HG03457 (cell line): ENCODE measurements around the gene BPIFB3.

ENCODE experiments used
- ATAC-seq: cut with Tn5 transposase; IDR thresholded peaks from one replicate; pipeline ENCODE4 v1.9.1; 2021; ENCODE audit warnings: moderate number of reproducible peaks; ENCODE audit not compliant: unreplicated experiment

The BPIFB3 gene

GRCh38 chr20:33059741-33060390 lies 6.2 kb downstream of the BPIFB3 start:
- no peak for ATAC-seq

DNA sequence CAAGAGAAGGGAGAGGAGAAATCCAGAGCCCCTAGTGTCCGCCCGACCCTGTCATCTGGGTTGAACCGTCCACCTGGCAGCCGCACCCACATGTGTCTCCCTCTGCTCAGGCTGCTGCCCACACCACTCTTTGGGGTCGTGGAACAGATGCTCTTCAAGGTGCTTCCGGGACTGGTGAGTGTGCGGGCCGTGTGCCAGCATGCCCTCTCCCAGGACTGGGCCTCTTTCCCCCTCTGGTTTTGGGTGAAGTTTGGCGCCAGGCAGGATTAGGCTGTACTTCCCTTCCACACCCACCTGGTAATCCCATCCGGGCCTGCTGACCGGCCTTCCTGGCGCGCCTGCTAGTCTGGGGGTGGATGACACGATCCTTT lies 7.9 kb downstream of the BPIFB3 start:
- no peak for ATAC-seq

DNA sequence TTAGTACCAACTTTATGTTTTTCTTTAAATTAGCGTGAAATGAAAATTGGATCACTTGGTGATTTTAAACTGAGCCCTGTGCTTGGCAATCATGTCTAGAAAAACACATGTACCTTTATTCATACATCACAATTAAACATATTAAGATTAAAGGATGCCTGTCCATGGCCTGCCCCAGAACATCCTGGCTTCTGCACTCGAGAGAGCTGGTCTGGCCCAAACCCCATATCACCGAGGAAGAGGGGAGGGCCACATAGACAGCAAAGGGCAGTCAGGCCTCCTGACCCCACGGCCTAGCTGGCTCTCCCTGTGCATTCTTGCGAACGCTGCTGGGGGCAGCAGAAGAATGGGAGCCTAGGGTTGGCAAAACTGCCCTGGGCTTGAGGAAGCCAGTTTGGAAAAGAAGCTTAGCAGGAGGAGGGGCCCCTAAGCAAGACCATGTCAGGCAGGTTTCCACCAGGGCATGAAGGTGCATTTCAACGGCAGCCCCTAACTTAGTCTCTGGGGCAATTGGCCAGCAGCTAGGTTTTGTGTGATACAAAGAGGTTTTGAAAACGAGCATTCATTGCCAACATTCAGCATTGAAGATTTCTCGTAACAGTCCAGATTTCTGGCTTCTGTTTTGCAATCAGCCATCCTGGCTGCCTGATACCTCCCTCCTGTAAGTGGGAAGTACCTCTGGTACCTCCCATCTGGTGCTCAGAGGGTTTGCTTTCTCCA lies 8.6 kb downstream of the BPIFB3 start:
- ATAC-seq = no peak

- no peak for ATAC-seq
Observed at GRCh38 chr20:33062825-33063149, 9.1 kb downstream of the BPIFB3 start.

DNA sequence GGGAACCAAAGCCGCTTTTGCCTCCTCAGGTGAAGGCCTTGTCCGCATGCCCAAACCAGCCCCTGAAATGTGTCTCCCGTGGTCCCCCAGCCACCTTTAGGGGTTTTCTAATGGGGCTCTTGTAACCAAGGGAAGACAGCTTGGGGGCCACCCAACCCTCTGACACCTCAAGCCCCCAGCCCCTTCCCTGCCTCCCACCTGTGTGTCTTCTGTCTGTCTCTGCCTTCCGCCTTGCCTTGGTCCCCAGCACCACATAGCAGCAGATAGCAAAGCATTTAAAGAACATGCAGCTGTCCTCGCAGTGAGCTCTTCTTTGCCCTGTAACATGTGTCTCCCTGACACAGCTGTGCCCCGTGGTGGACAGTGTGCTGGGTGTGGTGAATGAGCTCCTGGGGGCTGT lies 9.6 kb downstream of the BPIFB3 start:
- no peak for ATAC-seq

GRCh38 chr20:33064572-33065287 lies 11.0 kb downstream of the BPIFB3 start:
- no peak for ATAC-seq

DNA sequence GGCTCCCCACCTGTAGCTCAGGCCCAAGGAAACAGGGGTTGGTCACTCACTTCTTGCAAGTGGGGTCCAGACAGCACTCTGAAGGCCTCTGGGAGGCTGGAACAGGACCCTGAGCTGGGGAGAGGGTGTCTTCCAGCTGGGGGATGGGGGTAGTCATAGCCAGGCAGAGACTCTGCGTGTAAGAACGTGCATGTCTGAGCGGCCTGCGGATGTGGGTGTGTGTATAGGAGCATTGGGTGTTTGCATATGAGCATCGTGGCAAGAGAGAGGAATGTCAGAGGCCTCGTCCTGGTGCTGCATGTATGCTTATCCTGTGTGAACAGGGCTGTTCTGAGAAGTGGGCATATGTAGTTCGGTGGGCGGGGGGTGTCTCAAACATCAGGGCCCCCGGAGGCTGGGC lies 12.1 kb downstream of the BPIFB3 start:
- ATAC-seq = no peak

GRCh38 chr20:33067806-33068205 lies 14.1 kb downstream of the BPIFB3 start:
- no peak for ATAC-seq

- no peak for ATAC-seq
Observed at GRCh38 chr20:33068251-33068939, 14.7 kb downstream of the BPIFB3 start.

- ATAC-seq = no peak
Observed at GRCh38 chr20:33069673-33070072, 16.0 kb downstream of the BPIFB3 start.

DNA sequence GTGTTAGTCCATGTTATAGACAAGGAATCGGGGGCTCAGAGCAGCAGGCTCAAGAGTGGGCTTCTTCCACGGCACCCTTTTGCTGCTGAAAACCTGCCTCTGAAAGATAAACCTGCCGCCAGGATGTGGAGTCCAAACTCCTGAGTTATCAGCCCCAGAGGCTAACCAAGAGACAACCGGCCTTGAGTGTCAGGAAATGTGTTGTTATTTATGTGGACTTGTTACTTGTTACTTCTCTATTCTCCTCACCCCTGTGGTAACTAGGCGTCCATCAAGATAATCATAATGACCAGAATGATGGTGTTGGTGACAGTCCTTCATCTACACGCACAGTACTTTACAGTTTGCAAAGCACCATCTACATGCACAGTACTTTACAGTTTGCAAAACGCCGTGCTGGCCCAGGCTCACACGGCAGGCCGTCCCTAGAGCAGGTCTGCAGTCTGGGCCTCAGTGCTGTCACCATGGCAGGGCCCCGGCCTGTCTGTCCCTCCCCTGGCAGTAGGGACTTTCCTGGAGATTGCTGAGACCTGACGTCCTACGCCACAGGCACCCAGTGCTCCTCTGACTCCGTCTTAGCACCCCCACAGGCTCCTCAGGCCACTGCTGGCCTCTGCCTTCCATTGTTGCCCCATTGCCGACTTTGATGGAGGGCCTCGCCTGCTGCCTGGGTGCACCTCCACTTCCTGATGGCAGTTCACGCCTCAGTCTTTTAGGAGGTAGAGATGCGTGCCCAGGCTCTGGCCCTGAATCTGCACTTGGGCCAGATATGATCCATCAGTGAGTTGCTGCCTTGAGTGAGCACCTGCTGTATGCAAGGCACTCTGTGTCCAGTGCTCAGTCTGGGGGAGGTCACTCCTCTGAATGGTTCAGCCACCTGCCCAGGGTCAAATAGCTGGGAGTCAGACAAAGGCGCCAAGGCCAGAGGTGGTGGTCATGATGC lies 16.7 kb downstream of the BPIFB3 start:
- no peak for ATAC-seq

- no peak for ATAC-seq
Observed at GRCh38 chr20:33071198-33071597, 17.5 kb downstream of the BPIFB3 start.

DNA sequence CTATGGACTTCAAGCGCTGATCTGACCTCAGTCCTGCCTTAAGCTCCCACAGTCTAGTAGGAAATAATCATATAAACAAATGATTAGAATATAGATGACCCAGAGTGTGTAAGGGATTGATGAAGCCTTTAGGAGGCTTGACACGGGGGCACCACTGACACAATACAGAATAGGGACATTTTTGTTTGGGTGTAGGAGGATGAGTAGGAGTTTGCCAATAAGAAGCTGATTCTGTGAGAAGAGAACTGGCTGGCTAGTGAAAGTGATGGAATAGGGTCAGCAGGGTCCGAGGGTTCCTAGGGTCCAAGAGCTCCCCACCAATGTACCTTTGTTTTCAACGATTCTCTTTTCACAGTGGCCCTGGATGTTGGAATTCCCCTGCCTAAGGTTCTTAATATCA lies 18.7 kb downstream of the BPIFB3 start:
- no peak for ATAC-seq

- no peak for ATAC-seq
Observed at GRCh38 chr20:33072813-33073212, 19.1 kb downstream of the BPIFB3 start.

DNA sequence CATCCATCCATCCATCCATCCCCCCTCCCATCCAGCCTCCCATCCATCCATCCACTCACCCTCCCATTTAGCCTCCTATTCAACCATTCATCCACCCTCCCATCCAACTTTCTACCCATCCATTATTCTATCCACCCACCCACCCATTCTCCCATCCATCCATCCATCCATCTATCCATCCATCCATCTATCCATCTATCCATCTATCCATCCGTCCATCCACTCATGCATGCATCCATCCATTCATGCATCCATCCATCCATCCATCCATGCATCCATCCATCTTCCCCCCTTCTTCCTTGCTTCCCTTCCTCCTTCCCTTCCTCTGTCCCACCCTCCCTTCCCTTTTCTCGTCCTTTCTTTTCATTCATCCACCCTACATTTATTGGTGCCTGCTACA lies 21.0 kb downstream of the BPIFB3 start:
- no peak for ATAC-seq

GRCh38 chr20:33075281-33075680 lies 21.6 kb downstream of the BPIFB3 start:
- no peak for ATAC-seq

DNA sequence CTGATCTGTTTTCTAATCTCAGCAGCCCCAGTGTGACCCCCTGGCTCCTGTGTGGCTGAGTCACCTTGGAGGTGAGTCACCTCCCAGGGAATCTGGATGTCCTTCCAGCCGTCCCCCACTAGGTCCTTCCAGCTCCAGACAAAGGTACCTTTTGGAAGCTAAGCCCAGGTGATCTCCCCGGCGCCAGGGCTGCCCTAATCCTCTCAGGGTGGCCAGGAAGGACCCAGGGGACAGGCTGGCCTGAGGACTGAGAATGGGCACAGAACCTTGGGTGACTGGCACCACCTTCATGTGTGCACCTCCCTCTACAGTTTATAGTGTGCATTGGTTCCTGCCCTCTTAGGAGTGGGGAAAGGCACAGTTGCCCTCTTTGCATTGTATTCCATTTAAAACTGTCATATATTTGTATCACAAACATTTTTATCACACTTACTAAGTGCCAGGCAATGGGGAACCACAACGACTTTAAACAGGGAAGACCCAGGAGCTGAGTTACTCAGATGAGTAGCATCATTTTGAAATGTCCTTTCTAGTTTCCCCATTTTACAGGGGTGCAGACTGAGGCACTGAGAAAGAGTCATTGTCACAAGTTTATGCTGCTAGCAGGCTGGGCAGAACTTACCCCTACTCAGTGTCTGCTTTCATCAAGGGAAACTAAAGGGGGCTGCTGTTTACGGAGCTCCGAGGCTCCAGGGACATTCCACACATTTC lies 23.1 kb downstream of the BPIFB3 start:
- no peak for ATAC-seq

GRCh38 chr20:33079259-33079658 lies 25.6 kb downstream of the BPIFB3 start, which contains the start of gene BPIFB4:
Gene BPIFB4 (plus strand): TSS chr20:33079643. CDS start chr20:33081527, 1,884 bp downstream.
- no peak for ATAC-seq

DNA sequence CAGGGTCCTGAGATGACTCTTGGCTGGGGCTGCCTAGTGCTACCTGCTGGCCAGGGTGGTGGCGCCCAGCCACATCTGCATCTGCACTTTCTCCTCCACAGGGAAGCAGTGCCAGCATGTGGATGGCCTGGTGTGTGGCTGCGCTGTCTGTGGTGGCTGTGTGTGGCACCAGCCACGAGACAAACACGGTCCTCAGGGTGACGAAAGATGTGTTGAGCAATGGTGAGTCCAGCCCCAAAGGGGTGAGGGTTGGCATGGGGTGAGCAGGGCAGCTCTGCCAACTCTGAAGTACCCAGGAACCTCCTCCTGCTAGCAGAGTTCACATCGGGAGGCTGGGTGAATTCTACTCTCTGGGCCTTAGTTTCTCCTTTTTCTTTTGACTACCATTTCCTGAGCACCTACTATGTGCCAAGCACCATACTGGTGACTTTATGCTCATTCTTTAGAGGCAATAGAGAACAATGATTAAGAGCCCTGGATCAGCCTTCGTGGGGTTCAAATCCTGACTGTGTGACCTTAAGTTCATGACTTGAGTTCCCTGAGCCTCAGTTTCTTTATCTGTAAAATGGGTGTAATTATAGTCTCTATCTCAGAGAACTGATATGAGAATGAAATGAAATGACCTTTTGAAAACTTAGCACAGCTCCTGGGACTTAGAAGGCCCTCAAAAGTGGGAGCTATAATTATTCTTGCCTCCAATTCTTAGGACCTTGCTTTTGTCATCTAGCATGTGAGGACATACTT lies 27.9 kb downstream of the BPIFB3 start:
- no peak for ATAC-seq
